GM19351 (cell line): ENCODE measurements around the gene CAB39.

ENCODE experiments used
- ATAC-seq: cut with Tn5 transposase; IDR thresholded peaks from one replicate; pipeline ENCODE4 v1.9.1; 2021; ENCODE audit warnings: mild to moderate bottlenecking, moderate library complexity; ENCODE audit not compliant: unreplicated experiment

Gene CAB39

DNA sequence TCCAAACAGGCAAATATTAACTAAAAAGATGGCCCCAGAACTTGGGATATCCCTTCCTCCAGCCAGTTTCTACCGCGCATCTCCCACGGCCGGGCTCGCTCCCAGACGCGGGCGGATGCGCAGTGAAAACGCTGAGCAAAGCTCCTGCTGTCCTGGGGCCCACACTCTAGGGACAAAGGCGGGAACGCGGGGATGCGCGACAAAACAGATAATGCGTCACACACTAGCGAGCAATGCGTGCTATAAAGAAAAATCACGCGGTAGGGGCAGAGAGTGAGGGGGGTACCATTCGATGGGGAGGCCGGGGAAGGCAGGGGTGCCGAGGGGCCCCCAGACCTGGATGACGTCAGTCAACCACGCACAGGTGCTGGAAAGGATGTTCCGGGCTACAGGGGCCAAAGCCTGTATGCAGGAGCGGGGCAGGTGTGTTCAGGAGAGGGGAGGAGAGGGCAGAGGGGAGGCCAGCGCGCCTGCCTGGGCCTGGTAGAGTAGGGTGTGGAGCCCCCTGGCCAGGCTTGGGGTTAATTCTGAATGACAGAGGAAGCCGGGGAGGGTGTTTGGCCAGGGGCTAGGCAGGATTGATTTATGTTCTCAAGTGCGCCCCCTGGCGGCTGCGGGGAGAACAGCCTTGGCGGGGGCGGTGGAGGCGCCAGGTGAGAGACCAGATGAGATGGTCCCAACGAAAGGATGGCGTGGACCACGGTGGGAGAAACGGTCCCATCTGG lies 137.2 kb downstream of the CAB39 start:
- no peak for ATAC-seq

DNA sequence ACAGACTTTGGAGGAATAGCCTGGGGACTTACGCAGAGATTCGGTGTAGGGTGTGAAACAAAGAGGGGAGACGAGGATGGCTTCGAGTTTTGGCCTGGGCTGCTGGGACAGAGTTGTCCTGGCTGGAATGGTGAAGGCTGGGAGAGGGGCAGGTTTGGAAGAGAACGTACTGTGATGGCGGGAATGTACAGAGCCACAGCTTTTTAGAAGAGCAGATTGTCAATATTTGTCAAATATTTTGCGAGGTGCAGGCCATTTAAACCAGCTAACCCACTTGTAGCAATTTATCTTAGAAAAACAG lies 137.7 kb downstream of the CAB39 start:
- ATAC-seq: no peak

DNA sequence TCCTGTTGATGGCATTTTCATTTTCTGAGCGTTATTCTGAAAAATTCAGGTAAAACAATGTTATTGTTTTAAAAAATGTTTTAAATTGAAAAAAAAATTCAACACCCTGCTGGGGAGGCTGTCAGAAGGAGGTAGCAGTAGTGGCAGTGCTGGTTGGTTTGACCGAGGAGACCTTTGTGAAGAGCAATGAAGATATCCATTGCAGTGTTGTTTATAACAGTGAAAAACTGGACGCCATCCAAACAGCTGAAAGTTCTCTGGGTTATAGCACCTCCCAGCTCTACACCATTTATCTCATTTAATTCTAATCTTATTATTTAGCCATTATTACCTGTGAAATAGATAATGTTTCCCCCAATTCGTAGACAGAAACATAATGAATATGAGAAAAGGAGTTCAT lies 139.5 kb downstream of the CAB39 start:
- no peak for ATAC-seq

DNA sequence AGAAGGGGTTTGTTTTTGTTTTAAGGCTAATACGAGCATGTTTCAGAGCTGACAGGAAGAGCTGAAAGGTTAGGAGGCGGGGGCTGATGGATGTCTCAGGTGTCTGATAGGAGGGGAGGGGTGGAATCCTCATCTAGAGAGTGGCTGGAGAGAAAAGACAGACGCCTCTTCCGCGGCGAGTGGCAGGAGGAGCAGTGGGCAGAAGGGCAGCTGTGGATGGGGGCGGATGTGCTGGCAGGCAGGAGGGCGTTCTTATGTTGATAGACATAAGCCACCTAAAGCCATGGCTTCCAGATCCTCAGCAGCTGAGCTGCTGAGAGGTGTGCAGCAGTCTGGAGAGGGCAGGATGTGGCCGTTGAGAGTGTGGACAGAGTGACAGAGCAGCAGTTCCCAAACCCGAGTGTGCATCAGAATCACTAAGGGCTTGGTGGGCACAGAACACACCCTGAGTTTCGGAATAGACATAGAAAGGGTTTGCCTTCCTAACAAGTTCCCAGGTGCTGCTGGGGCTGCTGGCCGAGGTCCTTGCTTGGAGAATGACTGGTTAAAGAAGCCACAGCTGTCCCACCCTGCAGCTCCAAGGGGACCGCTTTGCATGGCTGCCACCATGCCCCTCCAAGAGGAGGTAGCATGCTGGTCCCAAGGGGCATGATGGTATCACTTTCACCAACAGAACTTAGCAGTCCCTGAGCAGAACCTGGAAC lies 149.1 kb downstream of the CAB39 start:
- ATAC-seq: no peak

DNA sequence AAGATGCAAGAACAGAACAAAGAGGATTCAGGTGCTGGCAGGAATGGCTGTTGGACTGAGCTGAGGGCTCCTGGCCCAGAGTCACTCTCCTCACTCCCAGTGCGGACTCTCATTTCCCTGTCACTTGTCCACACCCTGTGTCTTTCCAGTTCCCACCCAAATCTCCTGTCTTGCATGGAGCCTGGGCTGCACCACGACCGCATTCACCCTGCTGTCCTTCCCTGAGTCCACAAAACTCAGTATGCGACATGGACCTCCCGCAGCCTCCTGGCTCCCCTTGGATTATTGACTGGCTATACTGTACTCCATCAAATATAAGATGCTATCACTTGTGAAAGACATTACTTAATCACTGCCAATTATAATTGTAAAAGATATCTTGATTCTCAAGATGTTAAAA lies 149.7 kb downstream of the CAB39 start:
- no peak for ATAC-seq

DNA sequence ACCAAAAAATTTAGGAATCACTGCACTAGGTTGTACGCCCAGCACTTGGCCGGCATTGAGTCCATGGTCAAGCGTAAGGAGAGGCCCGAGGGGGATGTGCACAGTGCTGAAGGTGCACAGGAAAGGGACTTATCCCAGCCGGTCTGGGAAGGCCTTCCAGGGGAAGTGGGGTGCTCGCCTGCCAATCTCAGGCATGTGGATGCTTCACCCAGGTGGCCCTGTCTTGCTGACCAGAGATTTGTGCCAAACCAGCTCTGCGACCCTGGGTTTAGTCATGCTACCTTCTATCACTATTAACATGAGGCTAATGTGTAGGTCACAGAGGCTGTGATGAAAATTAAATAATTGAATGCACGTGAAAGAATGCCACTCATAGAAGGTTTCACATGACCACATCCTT lies 150.4 kb downstream of the CAB39 start:
- no peak for ATAC-seq

DNA sequence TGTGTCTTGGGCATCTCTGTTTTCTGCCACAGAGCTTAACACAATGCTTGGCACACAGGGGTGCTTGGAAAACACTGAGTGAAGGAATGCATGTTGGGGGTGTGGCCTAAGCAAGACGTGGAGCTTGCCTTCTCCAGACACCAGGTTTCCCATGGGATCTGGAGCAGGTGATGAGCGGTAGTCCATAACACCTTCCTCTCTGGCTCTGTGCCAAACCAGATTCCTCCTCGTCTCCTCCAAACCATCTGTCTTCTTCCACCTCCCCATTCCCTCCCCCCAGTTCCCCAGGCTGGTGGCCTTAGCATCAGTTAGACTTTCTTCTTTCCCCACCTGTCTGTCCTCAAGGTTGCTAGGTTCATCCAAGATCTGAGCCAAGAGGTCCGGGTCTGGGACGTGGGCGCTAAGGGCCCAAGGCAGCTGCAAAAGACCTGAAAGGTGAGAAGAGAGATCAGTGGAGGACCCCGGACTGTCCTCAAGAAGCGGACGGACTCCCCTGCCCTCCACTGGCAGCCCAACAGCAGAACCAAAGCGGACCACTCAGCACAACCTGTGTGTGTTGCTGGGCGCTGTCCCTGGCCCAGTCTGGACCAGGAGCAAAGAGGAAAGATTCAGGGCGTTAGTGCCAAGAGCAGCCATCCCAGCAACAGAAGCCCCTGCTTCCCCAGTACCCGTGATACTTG lies 150.9 kb downstream of the CAB39 start:
- ATAC-seq: no peak

DNA sequence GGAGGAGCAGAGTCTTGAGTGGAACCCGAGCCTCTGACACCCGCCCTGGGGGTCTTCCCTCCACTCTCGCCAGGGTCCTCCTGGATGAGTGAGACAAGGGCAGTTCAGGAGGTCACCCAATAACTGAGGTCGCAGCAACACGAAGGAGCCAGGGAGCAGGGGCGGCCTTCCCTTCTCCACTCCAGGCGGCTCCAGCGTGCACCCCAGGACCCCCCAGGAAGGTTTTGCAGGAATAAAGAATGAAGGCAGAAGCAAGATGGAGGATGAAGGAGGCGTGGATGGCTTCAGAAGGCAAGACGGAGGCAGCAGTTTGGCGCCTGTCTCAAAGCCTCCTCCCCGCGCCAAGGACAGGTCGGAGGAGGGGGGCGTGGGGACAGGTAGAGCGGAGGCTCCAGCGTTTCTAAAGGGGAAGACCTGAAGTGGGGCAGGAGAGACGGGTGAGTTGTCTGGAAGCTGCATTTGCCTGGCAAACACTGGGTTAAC lies 151.5 kb downstream of the CAB39 start:
- no peak for ATAC-seq

DNA sequence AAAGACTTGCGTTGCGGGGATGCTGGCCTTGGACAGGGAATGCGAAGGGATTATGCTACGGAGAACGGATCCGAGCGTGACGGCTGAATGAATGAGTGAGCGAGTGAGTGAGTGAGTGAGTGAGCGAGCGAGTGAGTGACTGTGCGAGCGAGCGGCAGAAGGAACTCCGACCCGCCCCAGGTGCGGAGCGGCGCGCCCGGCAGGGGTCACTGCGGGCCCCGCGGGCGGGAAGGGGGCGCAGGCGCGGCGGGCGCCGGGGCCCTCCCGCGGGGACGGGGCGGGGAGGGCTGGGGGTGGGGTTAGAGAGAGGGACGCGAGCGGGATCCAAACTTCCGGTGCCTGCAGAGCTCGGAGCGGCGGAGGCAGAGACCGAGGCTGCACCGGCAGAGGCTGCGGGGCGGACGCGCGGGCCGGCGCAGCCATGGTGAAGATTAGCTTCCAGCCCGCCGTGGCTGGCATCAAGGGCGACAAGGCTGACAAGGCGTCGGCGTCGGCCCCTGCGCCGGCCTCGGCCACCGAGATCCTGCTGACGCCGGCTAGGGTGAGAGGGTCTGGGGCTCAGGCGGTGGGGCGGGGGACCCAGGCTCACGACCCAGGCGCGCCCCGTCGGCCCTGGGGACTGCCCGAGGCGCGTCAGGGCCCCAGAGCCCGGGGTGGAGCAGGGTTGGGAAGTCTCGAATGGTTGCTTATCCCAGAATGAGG lies 152.1 kb downstream of the CAB39 start, which contains the start of gene ITM2C:
Gene ITM2C (plus strand): TSS at position 338 of the 702 bp plus-strand sequence. CDS start 84 bp downstream, at position 422.
- ATAC-seq: peak; percentile 71

DNA sequence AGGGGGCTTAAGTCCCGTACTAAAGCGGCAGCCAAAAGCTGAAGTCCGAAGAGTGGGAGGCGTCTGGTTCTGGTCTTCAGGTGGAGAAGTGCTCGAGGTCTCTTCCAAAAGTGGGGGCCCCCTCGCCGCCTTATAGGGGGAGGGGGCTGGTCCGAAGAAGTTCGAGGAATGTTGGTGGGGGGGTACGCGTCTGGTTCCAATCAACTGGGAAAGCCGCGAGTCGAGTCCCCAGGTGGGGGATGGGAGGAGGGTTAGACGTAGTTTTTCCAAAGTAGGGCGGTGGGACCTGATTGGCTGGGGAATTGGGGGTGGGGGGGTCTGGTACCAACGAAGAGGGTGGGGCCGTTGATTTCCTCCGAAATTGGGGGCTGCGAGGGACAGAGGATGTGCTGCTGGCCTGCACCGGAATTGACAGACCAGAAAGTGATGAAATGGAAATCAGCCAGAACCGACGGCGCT lies 152.7 kb downstream of the CAB39 start:
- ATAC-seq: no peak

DNA sequence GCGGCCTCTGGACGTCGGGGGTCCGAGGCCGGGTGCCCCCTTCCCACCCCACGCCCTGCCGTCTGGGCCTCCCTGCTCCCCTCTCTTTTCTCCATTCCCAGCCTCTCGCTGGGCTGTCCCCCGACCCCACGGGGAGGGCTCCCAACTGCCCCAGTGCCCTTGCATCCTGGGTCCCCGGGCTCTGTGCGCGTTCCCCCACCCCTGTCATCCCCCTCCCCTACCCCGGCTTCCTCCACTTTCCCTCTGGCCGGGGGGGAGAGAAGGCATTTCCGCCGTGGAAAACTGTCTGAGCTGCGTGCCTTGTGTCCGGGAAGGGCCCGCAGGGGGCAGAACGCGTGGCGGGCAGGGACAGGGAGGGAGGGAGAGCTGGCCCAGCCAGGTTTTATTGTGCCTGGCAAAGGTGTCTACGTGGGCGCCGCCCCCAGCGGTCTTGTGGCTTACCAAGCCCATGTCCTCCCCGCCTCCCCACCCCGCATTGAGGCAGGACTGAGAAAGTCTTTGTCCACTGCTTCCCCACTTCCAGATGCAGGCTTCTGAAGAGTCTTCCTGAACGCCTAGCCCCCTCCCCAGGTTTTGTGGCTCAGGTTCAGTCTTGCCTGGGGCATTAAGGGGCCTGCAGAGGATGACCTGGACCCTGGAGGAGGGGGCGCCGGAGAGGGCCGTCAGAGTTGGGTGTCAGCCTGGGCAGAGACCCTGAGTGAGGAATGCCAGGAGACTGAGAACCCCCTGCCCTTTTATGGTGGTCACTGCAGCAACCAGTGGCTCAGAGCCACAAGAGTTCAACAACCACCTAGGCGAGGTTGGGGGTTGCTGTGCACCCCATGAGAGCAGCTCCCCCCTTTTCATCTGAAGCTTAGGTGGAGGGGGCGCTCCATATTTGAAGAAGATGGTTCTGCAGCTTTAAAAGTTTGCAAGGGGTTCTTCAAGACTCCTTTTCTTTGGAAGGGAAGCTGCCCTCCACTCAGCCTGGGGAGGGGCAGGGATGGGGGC lies 153.4 kb downstream of the CAB39 start:
- ATAC-seq: no peak

DNA sequence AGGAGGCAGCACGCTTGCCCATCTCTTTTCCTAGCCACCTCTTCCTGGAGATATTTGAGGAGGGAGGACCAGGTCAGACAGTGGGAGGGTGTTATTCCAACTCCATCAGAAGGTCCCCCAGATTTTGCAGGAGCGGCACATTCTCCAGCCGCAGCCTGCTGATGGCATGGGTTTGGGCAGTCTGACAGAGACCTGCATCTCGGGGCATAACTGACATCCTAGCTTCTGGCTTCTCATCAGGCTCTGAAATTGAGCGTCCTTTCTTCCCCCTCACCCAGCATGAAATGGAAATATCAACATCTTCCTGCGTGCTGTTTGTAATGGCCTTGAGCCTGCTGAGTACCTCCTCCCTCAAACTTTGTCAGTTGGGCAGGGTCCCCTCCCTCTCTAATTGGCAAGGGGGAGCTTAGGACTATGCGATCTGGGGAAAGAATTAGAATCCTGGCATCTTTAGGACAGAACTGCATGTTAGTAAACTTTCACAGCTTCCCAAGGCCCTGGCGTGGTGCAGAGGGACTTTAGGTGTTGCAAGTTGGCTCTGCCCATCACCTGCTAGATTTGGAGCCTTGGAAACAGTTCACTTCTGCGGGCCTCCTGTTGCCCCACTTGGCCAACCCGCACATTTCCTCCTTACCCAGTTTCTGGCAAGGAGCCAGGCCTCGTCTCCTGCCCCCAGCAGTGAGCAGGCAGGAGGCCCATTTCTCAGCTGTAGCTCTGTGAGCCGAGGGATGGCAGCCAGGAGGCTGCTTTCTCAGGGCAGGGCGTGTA lies 154.3 kb downstream of the CAB39 start:
- no peak for ATAC-seq

DNA sequence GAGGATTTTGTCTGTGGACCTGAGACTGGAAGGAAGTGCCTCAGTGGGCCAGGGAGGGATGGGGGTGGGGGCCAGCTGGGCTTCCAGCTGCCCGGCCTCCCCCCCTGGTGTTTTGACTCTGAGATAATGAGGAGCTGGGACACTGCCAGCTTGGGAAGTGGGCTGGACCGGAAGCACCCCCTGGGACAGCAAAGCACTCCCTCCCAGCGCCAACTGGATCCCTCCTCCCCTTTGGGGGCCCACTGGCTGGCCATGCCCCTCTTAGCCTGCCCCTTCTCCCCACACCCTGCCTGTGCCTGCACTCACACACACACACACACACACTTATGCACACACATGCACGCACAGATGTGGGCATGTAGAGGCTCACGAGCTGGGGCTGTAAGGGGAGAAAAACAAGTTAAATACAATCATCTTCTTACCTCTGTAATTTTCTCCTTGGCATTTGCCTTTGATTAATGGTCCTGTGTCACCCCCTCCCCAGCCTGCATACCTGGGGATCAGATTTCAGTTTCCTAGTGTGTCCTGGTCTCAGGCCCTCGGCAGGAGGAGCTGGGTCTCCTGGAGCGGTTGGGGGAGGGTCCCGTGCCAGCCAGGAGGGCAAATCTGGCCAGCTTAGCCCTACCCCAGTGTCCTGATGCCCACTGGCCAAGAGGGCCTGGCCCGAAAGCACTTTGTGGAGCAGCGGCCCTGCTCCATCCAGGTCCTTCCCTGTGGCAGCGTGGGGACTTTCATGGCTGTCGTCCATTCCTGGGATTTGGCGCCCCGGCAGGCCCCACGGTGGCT lies 155.7 kb downstream of the CAB39 start:
- no peak for ATAC-seq

DNA sequence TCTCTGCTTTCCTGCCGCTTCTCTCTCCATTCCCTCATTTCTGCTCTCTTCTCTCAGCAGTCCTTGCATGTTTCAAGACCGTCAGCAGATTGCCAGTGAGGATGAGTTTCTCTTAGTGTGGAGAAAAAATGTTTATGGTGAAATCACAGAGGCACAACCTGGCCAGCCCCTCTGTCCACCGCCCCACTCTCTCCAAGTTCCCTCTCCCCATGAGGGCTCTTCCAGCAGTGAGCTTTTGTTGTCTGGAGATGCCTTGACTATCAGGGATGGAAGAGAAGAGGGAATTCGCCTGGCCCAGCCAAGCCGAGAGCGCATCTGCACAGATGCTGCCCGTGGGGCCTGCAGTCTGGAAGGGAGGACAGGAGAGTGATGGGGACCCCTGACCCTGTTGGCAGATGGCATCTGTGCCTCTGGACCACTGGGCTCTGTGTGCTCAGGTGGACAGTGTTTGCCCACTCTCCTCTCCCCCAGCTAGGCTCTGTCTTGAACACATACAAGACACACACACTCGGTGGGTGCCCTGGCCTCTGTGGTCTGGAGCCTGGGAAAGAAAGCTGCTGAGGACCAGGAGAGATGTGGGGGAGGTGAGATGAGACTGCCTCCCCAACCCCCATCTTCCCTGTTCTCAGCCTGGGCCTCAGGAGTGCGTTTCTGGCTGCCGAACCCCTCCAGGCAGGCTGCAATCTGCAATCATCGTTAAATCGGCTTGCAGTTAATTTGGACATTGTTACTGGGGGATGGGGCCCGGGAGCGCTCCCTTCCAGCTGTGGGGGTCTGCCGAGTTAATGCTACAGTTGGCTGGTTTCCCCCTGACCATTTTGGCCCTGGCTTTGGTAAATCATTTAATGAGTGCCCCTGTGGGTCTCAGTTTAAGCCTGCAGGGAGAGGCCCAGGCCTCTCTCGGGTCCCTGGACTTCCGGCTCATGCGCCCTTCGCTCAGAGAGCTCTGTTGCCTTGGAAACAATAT lies 156.6 kb downstream of the CAB39 start:
- no peak for ATAC-seq

DNA sequence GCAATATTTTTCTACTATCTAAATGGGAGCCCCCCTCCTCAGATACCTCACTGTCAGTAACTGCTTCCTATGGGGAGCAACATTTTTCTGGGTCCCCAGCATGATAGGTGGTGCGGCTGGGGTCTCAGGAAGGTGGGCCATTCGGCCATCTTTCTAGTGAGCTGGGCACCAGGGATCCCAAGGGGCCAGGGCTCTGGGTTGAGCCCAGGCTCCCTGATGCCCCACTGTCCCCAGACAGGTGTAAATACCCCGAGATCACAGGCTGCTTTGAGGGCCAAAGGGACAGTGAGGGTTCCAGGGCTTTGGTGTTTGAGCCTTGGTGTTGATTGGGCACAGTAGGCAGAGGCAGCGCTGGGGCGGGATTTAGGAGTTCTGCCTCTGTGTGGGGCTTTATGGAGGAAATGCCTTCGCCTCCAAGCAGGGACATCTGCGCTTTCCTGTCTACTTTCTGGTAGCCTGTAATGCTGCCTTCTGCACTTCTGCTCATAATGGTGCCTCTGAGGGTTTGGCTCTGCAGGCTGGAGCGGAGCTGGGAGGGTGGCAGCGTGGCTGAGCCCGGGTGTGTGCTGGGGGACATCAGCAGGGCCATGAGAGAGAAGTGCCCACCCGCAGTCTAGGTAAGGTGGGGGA lies 157.4 kb downstream of the CAB39 start:
- no peak for ATAC-seq
